NCI-H2107 treated with DMSO at 0.1 percent for 48 hours (cell line): Measurements from ENCODE around the gene TMEM132D.

ENCODE experiments used
- DNase-seq: peaks from one replicate; lab custom pipeline; 2025; ENCODE audit not compliant: unreplicated experiment; lab: John Stamatoyannopoulos, UW

Gene TMEM132D

GRCh38 chr12:129127771-129128170 is 776.1 kb downstream of the TMEM132D start:
- no peak for DNase-seq

GRCh38 chr12:129127211-129127610 is 776.6 kb downstream of the TMEM132D start:
- DNase-seq: peak; percentile 53

- DNase-seq: no peak
Measured at GRCh38 chr12:129119537-129119936, 784.3 kb downstream of the TMEM132D start.

- no peak for DNase-seq
Measured at GRCh38 chr12:129115558-129115957, 788.3 kb downstream of the TMEM132D start.

GRCh38 chr12:129110575-129110974 is 793.2 kb downstream of the TMEM132D start:
- DNase-seq: no peak

- no peak for DNase-seq
Measured at GRCh38 chr12:129109174-129110001, 794.4 kb downstream of the TMEM132D start.

- DNase-seq: no peak
Measured at GRCh38 chr12:129106772-129107171, 797.1 kb downstream of the TMEM132D start.

- no peak for DNase-seq
Measured at GRCh38 chr12:129103231-129103630, 800.6 kb downstream of the TMEM132D start.

GRCh38 chr12:129102233-129102632 is 801.6 kb downstream of the TMEM132D start:
- no peak for DNase-seq

- DNase-seq: no peak
Measured at GRCh38 chr12:129101816-129102215, 802.0 kb downstream of the TMEM132D start.

GRCh38 chr12:129101404-129101803 is 802.4 kb downstream of the TMEM132D start:
- DNase-seq: no peak

GRCh38 chr12:129097451-129097850 is 806.4 kb downstream of the TMEM132D start:
- DNase-seq: no peak

- DNase-seq: no peak
Measured at GRCh38 chr12:129096968-129097367, 806.9 kb downstream of the TMEM132D start.

GRCh38 chr12:129096184-129096583 is 807.6 kb downstream of the TMEM132D start:
- no peak for DNase-seq

- DNase-seq: no peak
Measured at GRCh38 chr12:129089576-129089975, 814.2 kb downstream of the TMEM132D start.

GRCh38 chr12:129084875-129085826 is 818.7 kb downstream of the TMEM132D start:
- DNase-seq: no peak

GRCh38 chr12:129083121-129083840 is 820.5 kb downstream of the TMEM132D start:
- DNase-seq: no peak

GRCh38 chr12:129082441-129082840 is 821.4 kb downstream of the TMEM132D start:
- DNase-seq: no peak

GRCh38 chr12:129081755-129082250 is 822.0 kb downstream of the TMEM132D start:
- no peak for DNase-seq

GRCh38 chr12:129080821-129081220 is 823.0 kb downstream of the TMEM132D start:
- DNase-seq: no peak

- DNase-seq: no peak
Measured at GRCh38 chr12:129080391-129080790, 823.4 kb downstream of the TMEM132D start.
